Measurements from ENCODE around the gene CYRIA. TPM values are rescaled to one million over a fixed set of nuclear protein-coding genes. Genes with fewer than 3 reads are reported as not detected.

The CYRIA gene
- total and polyA plus RNA-seq, 9 donors, result 4.0 to 21.3 (median 13.2) TPM

- 91 to 96% (median 96%) methylated on average over 4 of the region's 4 CpGs for WGBS, 3 donors
- Histone ChIP-seq H3K4me3 (no peak overlapping the region), H3K27me3 (no peaks in the 10 kb centered on the region), H3K36me3 (no peaks in the 10 kb centered on the region), H3K27ac (no peak overlapping the region), H3K9me3 (no peaks in the 10 kb centered on the region), H3K4me1 (ENCODE audit: insufficient read depth) (no peaks in the 10 kb centered on the region)
- intact Hi-C loops (cut with DNase I), result no loop called here
- TF ChIP-seq CTCF (IDR thresholded peaks at IDR 0.05) (no peak), EP300 (IDR thresholded peaks at IDR 0.05) (no peak)
- DNase-seq, result no peak
These were observed 22.3 kb upstream of the CYRIA start for GRCh38 chr2:16687955-16688354.

GRCh38 chr2:16687222-16687621 lies 21.6 kb upstream of the CYRIA start:
- Histone ChIP-seq H3K4me1 (ENCODE audit: insufficient read depth) (no peaks in the 10 kb centered on the region), H3K36me3 (no peaks in the 10 kb centered on the region), H3K9me3 (no peaks in the 10 kb centered on the region), H3K27ac (no peak overlapping the region), H3K4me3 (no peak overlapping the region), H3K27me3 (no peaks in the 10 kb centered on the region)
- DNase-seq, result no peak
- intact Hi-C loops (cut with DNase I), result no loop called here
- TF ChIP-seq CTCF (IDR thresholded peaks at IDR 0.05) (no peak), EP300 (IDR thresholded peaks at IDR 0.05) (no peak), POLR2A (IDR thresholded peaks at IDR 0.05) (no peak)
- 93 to 96% (median 96%) methylated on average over 1 of the region's 1 CpG for WGBS, 3 donors

GRCh38 chr2:16686641-16687040 lies 21.0 kb upstream of the CYRIA start:
- Histone ChIP-seq H3K4me1 (ENCODE audit: insufficient read depth) (no peaks in the 10 kb centered on the region), H3K4me3 (no peak overlapping the region), H3K36me3 (no peaks in the 10 kb centered on the region), H3K27me3 (no peaks in the 10 kb centered on the region), H3K27ac (no peak overlapping the region), H3K9me3 (no peaks in the 10 kb centered on the region)
- TF ChIP-seq POLR2A (IDR thresholded peaks at IDR 0.05) (no peak), CTCF (IDR thresholded peaks at IDR 0.05) (no peak), EP300 (IDR thresholded peaks at IDR 0.05) (no peak)
- WGBS, 3 donors, result 78 to 85% (median 80%) methylated on average over 2 of the region's 2 CpGs
- no peak for DNase-seq
- intact Hi-C loops (cut with DNase I), result no loop called here

- no peaks in the 10 kb centered on the region for H3K9me3 ChIP-seq
- TF ChIP-seq POLR2A (IDR thresholded peaks at IDR 0.05) (no peak), EP300 (IDR thresholded peaks at IDR 0.05) (no peak)
- intact Hi-C loops (cut with DNase I), result no loop called here
- no peak overlapping the region for H3K27ac ChIP-seq
- no peak overlapping the region for H3K4me3 ChIP-seq
- no peaks in the 10 kb centered on the region for H3K36me3 ChIP-seq
- no peaks in the 10 kb centered on the region for H3K4me1 ChIP-seq (ENCODE audit: insufficient read depth)
- DNase-seq, result no peak
- no peaks in the 10 kb centered on the region for H3K27me3 ChIP-seq
These were observed 19.7 kb upstream of the CYRIA start for GRCh38 chr2:16685340-16685715.

GRCh38 chr2:16684676-16685339 lies 19.2 kb upstream of the CYRIA start:
- no peaks in the 10 kb centered on the region for H3K27me3 ChIP-seq
- H3K27ac ChIP-seq, result no peak overlapping the region
- WGBS, 3 donors, result 67 to 70% (median 67%) methylated on average over 7 of the region's 7 CpGs
- DNase-seq, result no peak
- H3K9me3 ChIP-seq, result no peaks in the 10 kb centered on the region
- intact Hi-C loops (cut with DNase I), result no loop called here
- H3K4me3 ChIP-seq, result no peak overlapping the region
- no peak for TF ChIP-seq CTCF (IDR thresholded peaks at IDR 0.05)
- no peak for TF ChIP-seq POLR2A (IDR thresholded peaks at IDR 0.05)
- TF ChIP-seq EP300 (IDR thresholded peaks at IDR 0.05), result no peak
- no peaks in the 10 kb centered on the region for H3K36me3 ChIP-seq
- H3K4me1 ChIP-seq (ENCODE audit: insufficient read depth), result no peaks in the 10 kb centered on the region

Data from ovary (tissue), 9 donors.